HepG2 (cell line): Measurements from ENCODE around the gene SLC39A3. TPM values are rescaled to one million over a fixed set of nuclear protein-coding genes. Genes with fewer than 3 reads are reported as not detected.

ENCODE experiments used
- ATAC-seq: fragments of 200-7000 bp; cut with Tn5 transposase; 3 replicates; pipeline ENCODE4 v1.9.1; 2020; ENCODE audit warnings: mild to moderate bottlenecking, moderate library complexity
- BruUV-seq: library from RNA; stranded (reverse); fragments of 400-500 nt; replicated peaks from 2 replicates; lab custom pipeline; 2021; lab: Mats Ljungman, UMichigan
- CTCF ChIA-PET: fragments of 300-600 bp; formaldehyde crosslinking; extraction: SDS; loops from one replicate; lab custom pipeline; 2021; ENCODE audit warnings: low total read pairs, inconsistent platforms, low intra/inter-chr PET ratio; lab: Yijun Ruan, JAX
- POLR2A ChIA-PET: fragments of 350-600 bp; sonication (Branson Sonifier 250); formaldehyde crosslinking; loops from one replicate; lab custom pipeline; 2020; ENCODE audit warnings: antibody characterized with exemption, inconsistent platforms; lab: Yijun Ruan, JAX
- DNase-seq: peaks from one replicate; pipeline ENCODE4 v3.0.0-alpha.2; 2015; ENCODE audit warnings: low spot score
- FAIRE-seq: peaks from 3 replicates; lab custom pipeline; 2011; peaks lifted over from hg19 to GRCh38; lab: Jason Lieb, UNC
- H2AFZ ChIP-seq: one replicate; pipeline ENCODE4 v1.6.1; 2011; ENCODE audit warnings: low read length, inconsistent platforms
- H3K27ac ChIP-seq: fragments of 300-600 bp; 3 replicates; pipeline ENCODE4 v1.8.0; 2011; ENCODE audit warnings: mixed run types, mild to moderate bottlenecking, mixed read lengths, low read length, inconsistent platforms; ENCODE audit not compliant: insufficient read depth; ENCODE audit errors: extremely low read length
- H3K27me3 ChIP-seq, 2 experiments: fragments of 200-600 bp in 1 of 2; 2 replicates in 1 of 2; 3 replicates in 1 of 2; pipeline versions ENCODE4 v1.6.0 to v1.8.0; 2011; ENCODE audit warnings: low read length in 2 of 2, mild to moderate bottlenecking in 2 of 2, moderate library complexity in 2 of 2, inconsistent platforms in 1 of 2; ENCODE audit not compliant: insufficient read depth in 2 of 2, control insufficient read depth in 1 of 2
- H3K36me3 ChIP-seq, 2 experiments: fragments of 200-600 bp in 1 of 2; replicated peaks in 1 of 2; 2 replicates in 1 of 2; 3 replicates in 1 of 2; pipeline versions ENCODE4 v1.5.1 to v1.8.0; 2011; ENCODE audit warnings: low read length in 2 of 2, inconsistent platforms in 1 of 2; ENCODE audit not compliant: insufficient read depth in 2 of 2, control insufficient read depth in 1 of 2
- H3K4me1 ChIP-seq: 2 replicates; pipeline ENCODE4 v1.5.1; 2012; ENCODE audit warnings: low read length, inconsistent platforms; ENCODE audit not compliant: insufficient read depth
- H3K4me2 ChIP-seq: 2 replicates; pipeline ENCODE4 v1.6.0; 2011; ENCODE audit warnings: low read depth, low read length, inconsistent platforms
- H3K4me3 ChIP-seq, 3 experiments: fragments of 200-600 bp in 1 of 3; sonication (generic), shearing (Covaris generic) in 1 of 3; replicated peaks in 1 of 3; 2 replicates each; pipeline ENCODE4 v1.5.1; 2011 to 2016; ENCODE audit warnings: low read length in 3 of 3, inconsistent platforms in 2 of 3, low read depth in 2 of 3, mild to moderate bottlenecking in 2 of 3, control low read depth in 1 of 3, mixed read lengths in 1 of 3; ENCODE audit not compliant: insufficient read depth in 1 of 3
- H3K79me2 ChIP-seq: one replicate; pipeline ENCODE4 v1.6.1; 2011; ENCODE audit warnings: low read length, inconsistent platforms; ENCODE audit not compliant: insufficient read depth
- H3K9ac ChIP-seq: 2 replicates; pipeline ENCODE4 v1.6.0; 2011; ENCODE audit warnings: mild to moderate bottlenecking, low read depth, low read length, inconsistent platforms; ENCODE audit not compliant: insufficient read depth
- H3K9me3 ChIP-seq: 2 replicates; pipeline ENCODE4 v1.5.1; 2012; ENCODE audit warnings: mild to moderate bottlenecking, low read length
- H4K20me1 ChIP-seq: 2 replicates; pipeline ENCODE4 v1.6.0; 2011; ENCODE audit warnings: inconsistent platforms, mild to moderate bottlenecking, low read length, moderate library complexity; ENCODE audit not compliant: insufficient read depth
- FOXM1 ChIP-seq: sonication (generic); formaldehyde crosslinking; IDR thresholded peaks from 2 replicates; pipeline ENCODE4 v1.5.0; 2020; ENCODE audit warnings: missing genetic modification reagents
- GMEB1 ChIP-seq: sonication (generic); formaldehyde crosslinking; IDR thresholded peaks from 2 replicates; pipeline ENCODE4 v1.5.1; 2020; ENCODE audit warnings: missing genetic modification reagents, mild to moderate bottlenecking, borderline replicate concordance
- IKZF4 ChIP-seq: sonication (generic); formaldehyde crosslinking; IDR thresholded peaks from 2 replicates; pipeline ENCODE4 v1.5.1; 2020; ENCODE audit warnings: borderline replicate concordance, mild to moderate bottlenecking, low read depth, missing genetic modification reagents; ENCODE audit errors: not compliant biosample characterization
- MAF1 ChIP-seq: sonication (generic); formaldehyde crosslinking; IDR thresholded peaks from 2 replicates; pipeline ENCODE4 v1.5.0; 2020; ENCODE audit warnings: missing genetic modification reagents, borderline replicate concordance
- REXO4 ChIP-seq: sonication (generic); formaldehyde crosslinking; IDR thresholded peaks from 2 replicates; pipeline ENCODE4 v1.8.0; 2022; ENCODE audit warnings: missing genetic modification reagents, mild to moderate bottlenecking, borderline replicate concordance
- U2AF2 ChIP-seq: fragments of 200-400 bp; formaldehyde crosslinking; IDR thresholded peaks from 2 replicates; pipeline ENCODE4 v1.6.1; 2017; ENCODE audit warnings: low read depth, mild to moderate bottlenecking, low read length
- YY1 ChIP-seq: IDR thresholded peaks from 2 replicates; pipeline ENCODE4 v1.6.1; 2011; ENCODE audit warnings: low read length, low read depth, moderate library complexity, mild to moderate bottlenecking; ENCODE audit not compliant: insufficient read depth, insufficient replicate concordance
- ZFAT ChIP-seq: sonication (generic); formaldehyde crosslinking; conservative IDR thresholded peaks from 2 replicates; pipeline ENCODE4 v1.8.1; 2023; ENCODE audit warnings: missing genetic modification reagents, inconsistent platforms
- ZNF549 ChIP-seq: sonication (generic); formaldehyde crosslinking; IDR thresholded peaks from 2 replicates; pipeline ENCODE4 v1.5.0; 2020; ENCODE audit warnings: missing genetic modification reagents
- ZNF557 ChIP-seq: sonication (generic); formaldehyde crosslinking; IDR thresholded peaks from 2 replicates; pipeline ENCODE4 v1.4.0; 2020; ENCODE audit warnings: missing genetic modification reagents
- WGBS: methylation state at CpG from one replicate; pipeline ENCODE4 v1.1.6; 2017; ENCODE audit warnings: low lambda C conversion rate; 5-methylcytosine and 5-hydroxymethylcytosine counted together
- in situ Hi-C: cut with HindIII; loops from 2 replicates; pipeline ENCODE4 v1.10.0; 2017; ENCODE audit warnings: low pct_unique_long_range_greater_than_20kb; ENCODE audit not compliant: extremely low pct_ligation_motif_present
- intact Hi-C: fragments of 100-400 bp; cut with micrococcal nuclease; formaldehyde crosslinking; loops from one replicate; pipeline ENCODE4 v1.10.0; 2022; ENCODE audit not compliant: unreplicated experiment
- polyA plus RNA-seq, 8 experiments: library from polyadenylated mRNA; depleted of rRNA in 3 of 8; stranded (reverse) in 7 of 8; unstranded in 1 of 8; fragments of >200 nt; fragmentation: Illumina TruSeq in 4 of 8; extraction: Trizol in 4 of 8; gene quantifications; 2 replicates each; pipeline versions ENCODE4 v1.2.1 to v1.2.3, GENCODE V29; 2011 to 2016; ENCODE audit warnings: low read depth in 4 of 8, missing spikeins in 1 of 8, mixed read lengths in 1 of 8; ENCODE audit not compliant: insufficient read depth in 1 of 8
- total RNA-seq, 5 experiments: library from RNA; depleted of rRNA; stranded (reverse); fragments of >200 nt; fragmentation: Illumina TruSeq; extraction: Trizol; gene quantifications; 2 replicates each; pipeline ENCODE4 v1.2.3, GENCODE V29; 2016; ENCODE audit warnings: low read depth in 1 of 5

Gene SLC39A3
- total and polyA plus RNA-seq, 2 of the 13 experiments (the other 11 are each of a cell fraction or from before 2014, with no cell fraction given), result 33.6 to 41.6 TPM

- H3K4me2 ChIP-seq, result peak overlapping the region; percentile 90; the same call in 1 of the 2 replicates
- H3K4me1 ChIP-seq, result peaks cover 70% of the 10 kb centered on the region
- H3K27ac ChIP-seq, result no peak overlapping the region
- no TSS peak for BruUV-seq
- H4K20me1 ChIP-seq, result peaks cover 9% of the 10 kb centered on the region; the same call in 1 of the 2 replicates
- in situ Hi-C loops, result no loop called here
- peaks cover 75% of the 10 kb centered on the region for H3K79me2 ChIP-seq
- H3K36me3 ChIP-seq, result peaks cover 0 to 10% of the 10 kb centered on the region in 2 experiments; a peak in 1 of 5 replicates
- ChIA-PET POLR2A (no interaction called here), CTCF (no interaction called here)
- peak overlapping the region; percentile 98; the same call in 1 of the 2 replicates for H3K9ac ChIP-seq
- no peak for ATAC-seq
- intact Hi-C loops, result no loop called here
- DNase-seq, result no peak
- no peaks in the 10 kb centered on the region for H3K9me3 ChIP-seq
- WGBS, result 98% methylated on average over 7 of the region's 7 CpGs
- no peaks in the 10 kb centered on the region; a peak in 1 of 5 replicates for H3K27me3 ChIP-seq
- no peak for TF ChIP-seq ZNF549 (CRISPR knock-in tag)
- TF ChIP-seq FOXM1 (CRISPR knock-in tag), result no peak
- TF ChIP-seq ZFAT (CRISPR knock-in tag), result no peak
- TF ChIP-seq GMEB1 (CRISPR knock-in tag), result no peak
- no peak for TF ChIP-seq IKZF4
- TF ChIP-seq YY1, result no peak
- no peak for TF ChIP-seq ZNF557 (CRISPR knock-in tag)
- TF ChIP-seq MAF1 (CRISPR knock-in tag), result no peak
- no peak for TF ChIP-seq REXO4
- TF ChIP-seq U2AF2, result no peak
- FAIRE-seq, result no peak
- no peak overlapping the region for H3K4me3 ChIP-seq
- no peak overlapping the region for H2AFZ ChIP-seq
These were observed 40.5 kb upstream of the SLC39A3 start for GRCh38 chr19:2780284-2780683.
